ENCODE results near the gene ASIC2.

Gene ASIC2

DNA sequence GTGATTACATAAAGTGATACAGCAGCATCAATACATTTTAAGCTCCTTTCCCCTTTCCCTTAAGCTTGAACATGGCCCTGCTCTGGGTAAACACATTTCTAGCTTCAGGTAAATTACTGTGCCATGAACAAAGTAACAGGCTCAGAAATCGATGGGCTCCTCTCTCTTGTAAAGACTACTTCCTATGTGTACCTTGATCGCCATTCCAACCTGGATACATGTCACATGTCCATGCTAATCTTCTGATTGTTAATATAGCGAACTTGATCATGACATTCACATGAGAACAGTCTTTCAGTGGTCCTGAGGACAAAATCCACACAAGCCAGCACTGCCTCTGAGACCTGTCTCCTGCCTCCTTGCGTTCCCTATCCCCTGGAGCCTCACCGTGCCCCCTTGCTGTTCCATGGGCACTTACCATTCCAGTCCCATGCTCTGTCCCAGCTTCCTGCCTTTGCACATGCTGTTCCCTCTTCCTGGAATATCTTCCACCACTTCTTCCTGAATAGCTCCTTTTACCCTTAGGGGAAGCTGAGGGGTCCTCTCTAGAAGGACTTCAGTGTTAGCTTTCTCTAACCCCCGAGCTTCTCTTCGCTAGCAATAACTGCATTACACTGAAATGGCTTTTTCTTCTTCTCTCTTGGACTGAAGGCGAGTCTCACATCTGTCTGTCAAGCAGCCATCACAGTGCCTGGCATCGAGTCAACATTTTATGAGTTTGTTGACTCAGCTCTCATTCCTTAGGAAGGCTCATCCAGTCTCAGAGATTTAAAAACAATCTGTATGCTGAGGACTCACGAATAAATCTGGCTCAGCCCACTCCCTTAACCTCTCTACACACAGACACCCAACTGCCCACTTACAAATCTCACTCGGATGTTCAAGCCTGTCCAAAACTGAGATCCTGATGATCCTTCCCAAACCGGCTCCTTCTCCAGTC lies 93.3 kb downstream of the ASIC2 start:
- no peak for TF ChIP-seq POLR2A (IDR thresholded peaks at IDR 0.05; ENCODE audit: low read length)
- no peak for TF ChIP-seq GATA1 (IDR thresholded peaks at IDR 0.05; ENCODE audit: low read depth, low read length)
- DNase-seq, result no peak

DNA sequence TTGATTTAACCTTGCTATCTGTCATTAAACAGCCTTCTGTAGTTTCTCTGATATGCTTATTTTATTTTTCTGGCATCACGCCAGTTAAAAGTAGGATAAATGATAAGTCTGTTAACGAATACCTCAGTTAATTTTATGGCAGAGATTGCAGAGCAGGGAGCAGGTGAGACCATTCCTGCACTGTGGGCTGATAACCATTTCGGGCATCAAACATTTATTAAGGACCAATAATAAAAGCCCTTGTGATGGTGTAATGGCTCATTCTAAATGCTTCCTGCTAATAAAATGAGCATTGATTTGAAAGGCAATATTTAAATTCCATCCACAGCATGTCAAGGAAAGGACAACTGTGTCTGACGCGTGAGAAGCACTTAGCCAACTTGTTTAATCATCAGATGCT lies 94.1 kb downstream of the ASIC2 start:
- TF ChIP-seq GATA1 (IDR thresholded peaks at IDR 0.05; ENCODE audit: low read depth, low read length) (no peak), POLR2A (IDR thresholded peaks at IDR 0.05; ENCODE audit: low read length) (no peak)
- DNase-seq, result no peak

DNA sequence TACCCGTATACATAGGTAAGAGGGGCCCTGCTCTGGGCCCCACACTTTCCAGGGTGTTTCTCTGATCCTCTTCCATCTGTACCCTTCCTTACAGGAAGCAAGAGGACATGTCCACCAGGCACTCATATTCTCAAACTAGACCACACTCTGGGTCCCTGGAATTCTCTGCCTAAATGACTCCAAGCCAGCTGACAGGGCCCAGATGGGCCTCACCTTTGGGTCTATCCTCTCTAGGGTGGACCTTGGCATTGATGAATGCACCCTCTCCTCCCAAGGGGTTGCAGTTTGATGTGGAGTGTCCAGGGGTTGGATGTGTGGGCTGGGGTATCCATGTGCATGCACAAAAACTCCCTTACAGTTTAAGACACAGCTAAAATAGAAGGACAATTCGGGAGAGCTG lies 95.8 kb downstream of the ASIC2 start:
- DNase-seq, result no peak
- TF ChIP-seq GATA1 (IDR thresholded peaks at IDR 0.05; ENCODE audit: low read depth, low read length), result no peak
- TF ChIP-seq POLR2A (IDR thresholded peaks at IDR 0.05; ENCODE audit: low read length), result no peak

GRCh38 chr17:33196883-33197282 lies 96.2 kb downstream of the ASIC2 start:
- TF ChIP-seq POLR2A (IDR thresholded peaks at IDR 0.05; ENCODE audit: low read length) (no peak), GATA1 (IDR thresholded peaks at IDR 0.05; ENCODE audit: low read depth, low read length) (no peak)
- DNase-seq, result no peak

- no peak for TF ChIP-seq GATA1 (IDR thresholded peaks at IDR 0.05; ENCODE audit: low read depth, low read length)
- no peak for TF ChIP-seq POLR2A (IDR thresholded peaks at IDR 0.05; ENCODE audit: low read length)
- DNase-seq, result no peak
Observed at GRCh38 chr17:33192951-33193911, 99.9 kb downstream of the ASIC2 start.

DNA sequence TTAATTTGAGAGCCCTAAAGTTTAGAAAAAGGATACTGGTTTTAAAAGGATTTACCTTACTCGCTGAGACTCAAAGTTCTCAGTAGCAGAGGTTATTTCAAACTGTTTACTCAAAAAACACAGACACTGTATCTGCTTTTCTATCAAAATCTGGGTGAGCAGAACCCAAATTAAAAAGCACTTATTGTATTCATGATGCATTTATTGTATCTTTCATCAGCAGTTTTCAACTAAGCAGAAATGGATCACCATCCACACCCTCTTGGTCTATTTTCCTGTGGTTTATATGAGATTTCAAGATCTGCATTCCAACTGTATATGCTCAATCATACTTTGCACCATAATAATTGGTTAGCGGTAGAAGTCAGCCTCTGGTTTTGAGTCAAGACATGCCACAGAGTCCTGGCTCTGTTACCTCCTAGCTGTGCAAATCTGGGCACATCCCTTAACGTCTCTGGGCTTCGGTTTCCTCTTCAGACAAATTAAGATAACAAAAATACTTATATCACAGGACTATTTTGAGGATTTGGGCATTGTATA lies 109.5 kb downstream of the ASIC2 start:
- DNase-seq, result no peak
- TF ChIP-seq POLR2A (IDR thresholded peaks at IDR 0.05; ENCODE audit: low read length), result no peak

GRCh38 chr17:33179151-33179550 lies 113.9 kb downstream of the ASIC2 start:
- TF ChIP-seq GATA1 (IDR thresholded peaks at IDR 0.05; ENCODE audit: low read depth, low read length) (no peak), POLR2A (IDR thresholded peaks at IDR 0.05; ENCODE audit: low read length) (no peak)
- no peak for DNase-seq

DNA sequence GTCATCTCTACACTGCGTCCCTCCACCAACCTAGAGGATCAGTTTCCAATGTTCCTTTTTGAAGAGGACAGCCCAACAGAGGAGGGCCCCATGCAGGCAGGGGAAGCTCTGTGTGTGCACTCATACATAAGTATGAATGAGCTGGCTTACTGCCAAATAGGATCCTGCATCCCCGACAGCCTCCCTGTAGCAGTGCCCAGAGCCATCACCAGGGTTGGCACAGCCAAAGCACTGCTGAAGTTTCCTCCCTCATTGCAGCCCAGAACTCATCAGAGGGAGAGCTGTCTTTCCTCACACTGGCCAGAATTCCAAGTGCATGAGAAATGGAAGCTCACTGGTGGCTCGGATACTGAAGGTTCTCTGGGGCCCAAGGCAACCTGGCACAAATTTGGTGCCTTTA lies 114.4 kb downstream of the ASIC2 start:
- no peak for TF ChIP-seq GATA1 (IDR thresholded peaks at IDR 0.05; ENCODE audit: low read depth, low read length)
- TF ChIP-seq POLR2A (IDR thresholded peaks at IDR 0.05; ENCODE audit: low read length), result no peak
- DNase-seq, result no peak

DNA sequence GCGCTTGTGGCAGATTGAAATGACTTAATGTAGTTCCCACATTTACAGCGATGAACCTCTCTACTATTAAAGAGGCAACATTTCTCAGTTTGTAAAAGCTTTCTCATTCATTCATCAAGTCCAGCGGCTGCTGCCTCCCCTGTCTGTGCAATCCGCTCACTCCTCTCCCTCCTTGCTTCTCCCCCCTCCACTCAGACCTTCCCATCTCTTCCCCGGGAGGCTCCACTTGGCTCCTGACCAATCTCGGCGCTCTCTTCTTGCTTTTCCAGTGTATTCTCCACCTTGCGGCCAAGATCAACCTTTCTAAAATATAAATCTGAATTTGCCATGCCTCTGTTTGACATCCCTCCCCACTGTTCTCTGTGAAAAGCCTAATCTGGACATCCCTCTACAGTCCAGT lies 117.5 kb downstream of the ASIC2 start:
- DNase-seq, result no peak
- TF ChIP-seq GATA1 (IDR thresholded peaks at IDR 0.05; ENCODE audit: low read depth, low read length), result no peak
- TF ChIP-seq POLR2A (IDR thresholded peaks at IDR 0.05; ENCODE audit: low read length), result no peak

DNA sequence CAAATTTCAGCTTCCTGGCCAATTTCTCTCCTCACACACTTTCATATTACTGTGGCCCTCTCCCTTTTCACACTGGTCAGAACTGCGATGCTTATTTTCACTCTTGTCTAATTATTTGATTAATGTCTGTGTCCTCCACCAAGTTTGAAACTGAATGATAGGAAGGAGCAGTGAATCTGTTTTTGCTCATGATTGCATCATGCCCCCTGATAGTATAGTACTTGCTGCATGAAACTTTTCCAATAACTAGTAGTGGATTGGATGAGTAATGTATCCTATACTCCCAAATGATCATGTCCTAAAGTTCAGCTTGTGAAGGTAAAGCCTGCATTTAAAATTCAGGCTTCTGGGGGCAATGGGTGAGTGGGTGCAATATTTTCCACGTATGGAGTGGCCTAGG lies 121.2 kb downstream of the ASIC2 start:
- TF ChIP-seq POLR2A (IDR thresholded peaks at IDR 0.05; ENCODE audit: low read length) (no peak), GATA1 (IDR thresholded peaks at IDR 0.05; ENCODE audit: low read depth, low read length) (no peak)
- DNase-seq, result no peak

- no peak for DNase-seq
- no peak for TF ChIP-seq GATA1 (IDR thresholded peaks at IDR 0.05; ENCODE audit: low read depth, low read length)
- TF ChIP-seq POLR2A (IDR thresholded peaks at IDR 0.05; ENCODE audit: low read length), result no peak
Observed at GRCh38 chr17:33169580-33170285, 123.4 kb downstream of the ASIC2 start.

DNA sequence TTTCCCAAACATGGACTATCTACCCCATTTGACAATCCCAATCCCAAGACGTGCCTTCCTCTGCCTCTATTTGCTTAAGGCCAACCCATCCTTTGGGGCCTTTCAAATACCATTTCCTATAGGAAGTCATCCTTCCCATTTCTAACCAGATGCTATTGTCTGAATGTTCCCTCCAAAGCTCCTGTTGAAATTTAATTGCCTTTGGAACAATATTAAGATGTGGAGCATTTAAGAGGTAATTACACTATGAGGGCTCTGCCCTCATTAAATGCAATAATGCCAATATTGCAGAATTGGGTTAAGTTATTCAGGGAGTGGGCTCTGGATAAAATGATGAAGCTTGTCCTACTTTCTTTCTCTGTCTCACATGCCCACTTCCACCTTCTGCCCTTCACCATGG lies 125.4 kb downstream of the ASIC2 start:
- TF ChIP-seq GATA1 (IDR thresholded peaks at IDR 0.05; ENCODE audit: low read depth, low read length) (no peak), POLR2A (IDR thresholded peaks at IDR 0.05; ENCODE audit: low read length) (no peak)
- DNase-seq, result no peak

DNA sequence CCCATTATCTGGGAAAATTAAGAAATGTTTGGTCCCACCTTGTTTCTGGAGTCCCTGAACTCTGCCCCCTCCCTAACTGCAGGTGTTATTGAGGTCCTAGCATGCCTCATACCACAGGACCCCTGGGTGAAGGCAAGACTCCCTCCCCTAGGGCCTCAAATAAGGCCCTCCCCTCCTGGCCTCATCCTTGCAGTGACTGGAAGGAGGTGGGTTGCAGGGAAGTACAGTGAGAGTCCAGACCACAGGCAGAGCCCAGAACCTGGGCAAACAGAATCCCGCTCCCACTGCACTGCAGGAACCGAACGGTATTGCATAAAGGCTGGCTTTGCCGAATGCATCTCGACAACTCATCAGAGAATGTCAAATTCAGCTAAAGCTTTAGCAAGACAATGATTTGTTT lies 126.6 kb downstream of the ASIC2 start:
- TF ChIP-seq POLR2A (IDR thresholded peaks at IDR 0.05; ENCODE audit: low read length) (no peak), GATA1 (IDR thresholded peaks at IDR 0.05; ENCODE audit: low read depth, low read length) (no peak)
- no peak for DNase-seq

Data from erythroblast (primary cell).